Measurements from ENCODE around the gene SVIL. TPM values are rescaled to one million over a fixed set of nuclear protein-coding genes. Genes with fewer than 3 reads are reported as not detected.

The SVIL gene
- polyA plus RNA-seq, 1 donor from 2014 or later, result 7.3 TPM

DNA sequence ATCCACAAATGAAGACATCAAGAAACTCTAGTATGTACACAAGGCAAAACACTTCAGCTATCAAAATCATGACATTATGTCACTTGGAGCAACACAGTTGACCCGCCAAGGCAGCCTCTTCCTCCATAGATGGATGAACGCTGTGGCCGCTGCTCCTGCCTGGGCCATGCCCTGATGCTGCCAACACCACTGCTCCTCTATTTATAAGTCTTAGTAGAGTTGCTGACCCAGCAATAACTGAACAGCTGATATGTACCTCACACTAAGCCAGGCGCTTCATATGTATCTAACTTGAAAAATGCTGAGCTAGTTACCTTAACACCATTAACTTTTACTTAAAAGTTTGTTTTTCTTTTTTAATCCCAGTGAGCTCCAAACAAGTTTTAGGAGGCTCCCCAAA lies 214.0 kb downstream of the SVIL start:
- Histone ChIP-seq H3K4me3 (ENCODE audit: low read length) (no peak overlapping the region), H3K27me3 (ENCODE audit: insufficient read depth, low read depth, low read length) (no peaks in the 10 kb centered on the region), H3K36me3 (ENCODE audit: insufficient read depth, low read length) (no peaks in the 10 kb centered on the region), H3K9me2 (ENCODE audit: insufficient read depth, low read length) (no peaks in the 10 kb centered on the region), H3K4me2 (ENCODE audit: low read length) (no peak overlapping the region), H4K20me1 (ENCODE audit: insufficient read depth) (no peaks in the 10 kb centered on the region), H3K9me3 (ENCODE audit: low read length) (no peaks in the 10 kb centered on the region), H3F3A (ENCODE audit: insufficient read depth, low read length, poor library complexity, severe bottlenecking) (no peaks in the 10 kb centered on the region), H3K79me2 (replicated peaks; ENCODE audit: insufficient read depth, low read length) (no peaks in the 10 kb centered on the region), H2AFZ (ENCODE audit: low read depth, low read length) (no peak overlapping the region), H3K9ac (ENCODE audit: low read length) (no peak overlapping the region), H3K27ac (ENCODE audit: low read length) (no peak overlapping the region)
- no peak for TF ChIP-seq RAD21 (conservative IDR thresholded peaks at IDR 0.05)
- no peak for TF ChIP-seq MXI1 (conservative IDR thresholded peaks at IDR 0.05; ENCODE audit: poor library complexity, severe bottlenecking)
- no peak for TF ChIP-seq TAF1 (IDR thresholded peaks at IDR 0.05; ENCODE audit: low read depth)
- TF ChIP-seq, protein P1, sequence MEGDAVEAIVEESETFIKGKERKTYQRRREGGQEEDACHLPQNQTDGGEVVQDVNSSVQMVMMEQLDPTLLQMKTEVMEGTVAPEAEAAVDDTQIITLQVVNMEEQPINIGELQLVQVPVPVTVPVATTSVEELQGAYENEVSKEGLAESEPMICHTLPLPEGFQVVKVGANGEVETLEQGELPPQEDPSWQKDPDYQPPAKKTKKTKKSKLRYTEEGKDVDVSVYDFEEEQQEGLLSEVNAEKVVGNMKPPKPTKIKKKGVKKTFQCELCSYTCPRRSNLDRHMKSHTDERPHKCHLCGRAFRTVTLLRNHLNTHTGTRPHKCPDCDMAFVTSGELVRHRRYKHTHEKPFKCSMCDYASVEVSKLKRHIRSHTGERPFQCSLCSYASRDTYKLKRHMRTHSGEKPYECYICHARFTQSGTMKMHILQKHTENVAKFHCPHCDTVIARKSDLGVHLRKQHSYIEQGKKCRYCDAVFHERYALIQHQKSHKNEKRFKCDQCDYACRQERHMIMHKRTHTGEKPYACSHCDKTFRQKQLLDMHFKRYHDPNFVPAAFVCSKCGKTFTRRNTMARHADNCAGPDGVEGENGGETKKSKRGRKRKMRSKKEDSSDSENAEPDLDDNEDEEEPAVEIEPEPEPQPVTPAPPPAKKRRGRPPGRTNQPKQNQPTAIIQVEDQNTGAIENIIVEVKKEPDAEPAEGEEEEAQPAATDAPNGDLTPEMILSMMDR (IDR thresholded peaks at IDR 0.05; ENCODE audit: poor library complexity, severe bottlenecking), result no peak
- TF ChIP-seq EP300 (conservative IDR thresholded peaks at IDR 0.05; ENCODE audit: poor library complexity, severe bottlenecking), result no peak
- no peak for TF ChIP-seq EZH2 (IDR thresholded peaks at IDR 0.05; ENCODE audit: borderline replicate concordance, insufficient read depth, low read length, poor library complexity, severe bottlenecking)
- no peak for TF ChIP-seq POLR2AphosphoS5 (IDR thresholded peaks at IDR 0.05)
- TF ChIP-seq, protein P2, sequence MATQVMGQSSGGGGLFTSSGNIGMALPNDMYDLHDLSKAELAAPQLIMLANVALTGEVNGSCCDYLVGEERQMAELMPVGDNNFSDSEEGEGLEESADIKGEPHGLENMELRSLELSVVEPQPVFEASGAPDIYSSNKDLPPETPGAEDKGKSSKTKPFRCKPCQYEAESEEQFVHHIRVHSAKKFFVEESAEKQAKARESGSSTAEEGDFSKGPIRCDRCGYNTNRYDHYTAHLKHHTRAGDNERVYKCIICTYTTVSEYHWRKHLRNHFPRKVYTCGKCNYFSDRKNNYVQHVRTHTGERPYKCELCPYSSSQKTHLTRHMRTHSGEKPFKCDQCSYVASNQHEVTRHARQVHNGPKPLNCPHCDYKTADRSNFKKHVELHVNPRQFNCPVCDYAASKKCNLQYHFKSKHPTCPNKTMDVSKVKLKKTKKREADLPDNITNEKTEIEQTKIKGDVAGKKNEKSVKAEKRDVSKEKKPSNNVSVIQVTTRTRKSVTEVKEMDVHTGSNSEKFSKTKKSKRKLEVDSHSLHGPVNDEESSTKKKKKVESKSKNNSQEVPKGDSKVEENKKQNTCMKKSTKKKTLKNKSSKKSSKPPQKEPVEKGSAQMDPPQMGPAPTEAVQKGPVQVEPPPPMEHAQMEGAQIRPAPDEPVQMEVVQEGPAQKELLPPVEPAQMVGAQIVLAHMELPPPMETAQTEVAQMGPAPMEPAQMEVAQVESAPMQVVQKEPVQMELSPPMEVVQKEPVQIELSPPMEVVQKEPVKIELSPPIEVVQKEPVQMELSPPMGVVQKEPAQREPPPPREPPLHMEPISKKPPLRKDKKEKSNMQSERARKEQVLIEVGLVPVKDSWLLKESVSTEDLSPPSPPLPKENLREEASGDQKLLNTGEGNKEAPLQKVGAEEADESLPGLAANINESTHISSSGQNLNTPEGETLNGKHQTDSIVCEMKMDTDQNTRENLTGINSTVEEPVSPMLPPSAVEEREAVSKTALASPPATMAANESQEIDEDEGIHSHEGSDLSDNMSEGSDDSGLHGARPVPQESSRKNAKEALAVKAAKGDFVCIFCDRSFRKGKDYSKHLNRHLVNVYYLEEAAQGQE (IDR thresholded peaks at IDR 0.05; ENCODE audit: borderline replicate concordance), result no peak
- no peak for TF ChIP-seq SMC3 (conservative IDR thresholded peaks at IDR 0.05; ENCODE audit: poor library complexity)

DNA sequence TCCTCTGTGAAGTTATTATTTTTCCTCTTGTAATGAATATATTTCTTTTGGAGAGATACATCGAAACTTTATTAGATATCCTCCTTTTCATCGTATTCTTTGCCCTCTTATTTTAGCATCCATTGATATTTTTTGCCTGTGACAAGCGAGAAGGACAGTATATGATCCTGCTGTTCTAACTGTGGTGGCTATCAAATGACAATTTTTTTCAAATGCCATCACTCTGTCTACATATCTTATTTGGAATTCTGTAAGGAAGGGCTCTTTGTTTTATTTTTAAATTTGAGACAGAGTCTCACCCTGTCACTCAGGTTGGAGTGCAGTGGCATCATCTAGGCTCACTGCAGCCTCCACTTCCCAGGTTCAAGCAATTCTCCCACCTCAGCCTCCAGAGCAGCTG lies 217.4 kb downstream of the SVIL start:
- H3K4me2 ChIP-seq (ENCODE audit: low read length), result no peak overlapping the region
- H3K27me3 ChIP-seq (ENCODE audit: insufficient read depth, low read depth, low read length), result no peaks in the 10 kb centered on the region
- no peak overlapping the region for H3K27ac ChIP-seq (ENCODE audit: low read length)
- H3K9me2 ChIP-seq (ENCODE audit: insufficient read depth, low read length), result no peaks in the 10 kb centered on the region
- H3K4me3 ChIP-seq (ENCODE audit: low read length), result no peak overlapping the region
- H2AFZ ChIP-seq (ENCODE audit: low read depth, low read length), result no peak overlapping the region
- TF ChIP-seq, protein P2 (IDR thresholded peaks at IDR 0.05; ENCODE audit: borderline replicate concordance), result no peak
- TF ChIP-seq POLR2AphosphoS5 (IDR thresholded peaks at IDR 0.05), result no peak
- no peak for TF ChIP-seq EP300 (conservative IDR thresholded peaks at IDR 0.05; ENCODE audit: poor library complexity, severe bottlenecking)
- no peak for TF ChIP-seq MXI1 (conservative IDR thresholded peaks at IDR 0.05; ENCODE audit: poor library complexity, severe bottlenecking)
- no peak for TF ChIP-seq TAF1 (IDR thresholded peaks at IDR 0.05; ENCODE audit: low read depth)
- TF ChIP-seq, protein P1 (IDR thresholded peaks at IDR 0.05; ENCODE audit: poor library complexity, severe bottlenecking), result no peak
- no peak for TF ChIP-seq RAD21 (conservative IDR thresholded peaks at IDR 0.05)
- no peak for TF ChIP-seq EZH2 (IDR thresholded peaks at IDR 0.05; ENCODE audit: borderline replicate concordance, insufficient read depth, low read length, poor library complexity, severe bottlenecking)
- no peak for TF ChIP-seq SMC3 (conservative IDR thresholded peaks at IDR 0.05; ENCODE audit: poor library complexity)
- no peak overlapping the region for H3K9ac ChIP-seq (ENCODE audit: low read length)
- H3K79me2 ChIP-seq (replicated peaks; ENCODE audit: insufficient read depth, low read length), result no peaks in the 10 kb centered on the region
- H3F3A ChIP-seq (ENCODE audit: insufficient read depth, low read length, poor library complexity, severe bottlenecking), result no peaks in the 10 kb centered on the region
- H4K20me1 ChIP-seq (ENCODE audit: insufficient read depth), result no peaks in the 10 kb centered on the region
- no peaks in the 10 kb centered on the region for H3K9me3 ChIP-seq (ENCODE audit: low read length)
- no peaks in the 10 kb centered on the region for H3K36me3 ChIP-seq (ENCODE audit: insufficient read depth, low read length)
